ENCODE measurements around the gene LAMP1.
"Not testable (repeated sequence)": the region's sequence is repeated elsewhere in the genome, so short reads cannot be mapped to it uniquely, and the experiment has no call there.

LAMP1 gene

DNA sequence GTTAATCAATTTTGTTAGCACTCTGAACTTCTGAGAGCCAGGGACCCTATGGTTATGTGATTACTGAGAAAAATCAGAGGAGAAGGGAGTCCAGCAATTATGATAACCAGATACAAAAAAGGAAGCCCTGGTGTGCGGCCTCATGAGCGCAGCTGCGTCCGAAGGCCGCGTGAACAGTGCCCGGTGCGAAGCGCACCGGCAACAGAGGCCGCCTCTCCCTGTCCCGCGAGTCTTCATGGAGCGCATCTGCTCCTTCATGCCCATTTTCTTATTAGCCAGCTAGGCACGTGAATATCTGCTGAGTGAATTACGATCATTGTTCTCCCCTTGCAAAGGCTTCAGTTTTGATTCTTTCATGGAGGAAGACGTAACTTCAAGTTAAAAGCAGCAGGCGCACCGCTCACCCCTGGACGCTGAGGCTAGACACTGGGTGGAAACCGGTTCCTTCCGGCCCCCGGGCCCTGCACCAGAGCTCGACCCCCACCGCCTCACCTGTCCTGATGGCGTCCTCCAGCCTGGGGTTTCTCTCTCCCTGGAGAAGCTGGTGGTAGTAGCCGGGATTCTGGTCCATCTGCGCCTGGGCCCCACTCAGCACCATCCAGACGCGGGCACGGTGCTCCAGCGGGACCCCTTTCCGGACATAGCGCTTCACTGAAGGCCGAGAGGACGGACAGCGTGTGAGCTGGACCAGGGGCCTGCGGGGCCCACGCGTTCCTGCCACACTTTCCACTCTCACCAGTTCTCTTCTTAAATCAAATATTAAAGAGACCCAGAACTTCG lies 58.0 kb downstream of the LAMP1 start:
- DNase-seq (ENCODE audit: low read depth in 1 of 2, low spot score in 1 of 2) = no peak

DNA sequence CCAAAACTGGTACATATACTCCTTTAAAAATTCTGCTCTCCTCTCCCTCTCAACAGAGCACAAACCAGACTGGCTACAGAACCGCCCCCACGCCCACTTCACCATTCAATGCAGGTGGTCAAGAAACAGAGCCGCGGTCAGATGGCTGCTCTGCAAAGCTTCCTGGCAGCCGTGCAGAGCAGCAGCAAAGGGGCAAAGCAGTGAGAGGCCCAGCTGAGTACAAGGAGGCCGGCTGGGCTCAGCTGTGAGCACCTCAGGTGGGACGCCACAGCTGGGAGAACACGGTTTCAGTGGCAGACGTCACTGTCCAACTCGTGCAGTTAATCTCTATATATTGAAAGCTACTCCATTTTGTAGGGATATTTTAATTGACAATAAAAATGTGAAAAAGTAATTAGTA lies 58.6 kb downstream of the LAMP1 start:
- DNase-seq (ENCODE audit: low read depth in 1 of 2, low spot score in 1 of 2) = no peak

DNA sequence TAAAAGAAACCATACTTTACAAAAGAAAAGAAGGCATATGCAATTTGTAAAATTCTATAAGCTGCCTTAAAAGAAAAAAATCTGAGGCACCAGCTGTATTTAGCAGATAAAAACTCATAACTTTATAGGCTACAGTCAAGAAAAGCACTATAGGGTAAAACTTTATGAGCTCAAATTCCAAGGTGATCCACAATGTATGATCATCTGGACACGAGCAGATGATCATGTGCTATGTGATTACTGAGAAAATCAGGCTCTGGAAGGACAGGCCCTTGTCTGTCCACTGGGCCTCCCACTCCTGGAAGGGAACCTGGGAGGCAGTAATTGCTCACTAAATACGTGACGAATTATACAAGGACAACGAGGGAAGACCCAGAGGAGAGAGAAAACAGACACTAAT lies 59.6 kb downstream of the LAMP1 start:
- DNase-seq (ENCODE audit: low read depth in 1 of 2, low spot score in 1 of 2) = no peak

DNA sequence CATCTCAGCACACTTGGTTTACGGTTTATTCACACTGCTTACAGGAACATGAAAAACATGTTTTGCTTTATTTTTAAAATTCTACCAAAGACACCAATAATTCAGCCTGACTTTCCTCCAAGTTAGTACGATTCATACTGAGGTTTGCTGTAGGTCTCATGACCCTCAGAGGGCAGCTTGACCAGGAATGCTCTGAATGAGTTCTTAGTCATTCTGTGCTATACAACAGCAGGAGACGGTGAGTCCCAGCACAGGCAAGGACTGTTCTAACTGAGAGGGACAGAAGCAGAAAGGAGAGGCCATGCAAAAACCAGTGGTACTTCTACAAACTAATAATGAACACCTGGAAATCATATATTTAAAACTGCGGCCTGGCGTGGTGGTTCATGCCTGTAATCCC lies 60.5 kb downstream of the LAMP1 start:
- DNase-seq (ENCODE audit: low read depth in 1 of 2, low spot score in 1 of 2) = no peak

DNA sequence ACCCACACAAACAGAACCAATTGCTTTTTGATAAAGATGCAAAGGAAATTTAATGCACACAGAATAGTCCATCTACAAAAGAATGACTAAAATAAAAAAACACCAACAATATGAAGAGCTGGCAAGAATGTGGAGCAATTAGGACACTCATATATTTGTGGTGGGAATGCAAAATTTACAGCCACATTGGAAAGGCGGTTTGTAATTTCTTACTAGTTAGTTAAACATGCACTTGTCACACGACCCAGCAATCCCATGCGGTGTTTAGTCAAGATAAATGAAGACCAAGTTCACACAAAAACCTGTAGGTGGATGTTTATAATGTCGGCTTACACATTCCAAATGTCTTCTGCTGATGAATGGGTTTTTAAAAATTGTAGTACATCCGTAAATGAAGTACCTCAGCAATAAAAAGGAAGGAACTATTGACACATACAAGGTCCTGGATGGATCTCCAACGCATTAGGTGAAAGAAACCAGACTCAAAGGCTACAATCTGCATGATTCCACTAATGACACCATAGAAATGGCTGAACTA lies 61.7 kb downstream of the LAMP1 start:
- DNase-seq (ENCODE audit: low read depth in 1 of 2, low spot score in 1 of 2) = no peak

DNA sequence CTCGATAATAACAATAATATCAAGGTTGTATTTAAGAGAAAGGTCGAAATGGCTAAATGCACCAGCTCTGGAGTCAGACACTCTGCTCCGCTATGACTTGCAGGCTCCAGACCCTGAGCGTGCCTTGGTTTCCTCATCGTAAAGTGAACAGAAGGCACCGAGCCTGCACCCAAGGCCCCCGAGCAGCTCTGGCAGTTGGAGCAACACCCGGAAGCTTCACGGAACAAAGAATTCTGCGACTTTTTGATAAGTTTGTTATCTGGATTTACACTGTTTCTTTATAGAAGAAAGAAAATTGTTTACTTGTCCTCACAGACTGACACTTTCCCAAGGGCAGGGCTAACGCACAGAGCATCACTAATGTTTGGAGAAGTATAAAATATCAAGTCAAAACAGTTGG lies 62.5 kb downstream of the LAMP1 start:
- no peak for DNase-seq (ENCODE audit: low read depth in 1 of 2, low spot score in 1 of 2)

DNA sequence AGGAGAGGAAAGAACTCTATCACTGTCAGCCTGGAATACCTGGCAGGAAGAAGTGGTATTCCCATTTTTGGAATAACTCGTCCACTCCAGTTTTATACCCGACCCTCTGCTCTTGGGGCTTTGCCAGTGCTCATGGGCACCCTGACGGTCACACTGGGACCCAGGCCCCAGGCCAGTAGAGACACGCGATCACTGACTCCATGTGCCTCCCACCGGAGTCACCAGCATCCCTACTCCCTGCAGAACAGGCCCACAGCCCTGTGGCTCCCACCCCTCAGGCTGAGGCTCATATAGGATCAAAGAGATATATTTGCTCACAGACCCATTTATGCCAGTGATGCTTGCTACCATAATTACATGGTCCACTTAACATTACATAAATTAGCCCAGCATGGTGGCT lies 63.4 kb downstream of the LAMP1 start:
- no peak for DNase-seq (ENCODE audit: low read depth in 1 of 2, low spot score in 1 of 2)

DNA sequence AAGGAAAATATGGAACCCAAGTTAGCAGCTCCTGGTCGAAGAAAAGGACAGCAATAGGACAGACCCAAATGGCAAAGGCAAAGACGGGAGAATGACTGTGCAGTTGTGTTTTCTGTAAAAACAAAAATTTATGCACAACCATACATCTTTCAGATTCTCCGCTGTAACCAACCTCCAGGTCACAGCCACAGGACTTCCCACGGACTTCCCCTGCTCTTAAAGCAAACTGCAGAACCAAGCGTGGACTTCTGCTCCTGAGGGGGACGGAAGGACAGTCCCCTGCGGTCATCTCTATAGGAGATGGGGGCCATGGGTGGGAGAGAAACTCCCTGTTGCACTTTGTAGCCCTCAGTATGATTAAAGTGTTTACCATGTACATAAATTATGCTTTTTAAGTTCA lies 64.4 kb downstream of the LAMP1 start:
- DNase-seq (ENCODE audit: low read depth in 1 of 2, low spot score in 1 of 2) = no peak

DNA sequence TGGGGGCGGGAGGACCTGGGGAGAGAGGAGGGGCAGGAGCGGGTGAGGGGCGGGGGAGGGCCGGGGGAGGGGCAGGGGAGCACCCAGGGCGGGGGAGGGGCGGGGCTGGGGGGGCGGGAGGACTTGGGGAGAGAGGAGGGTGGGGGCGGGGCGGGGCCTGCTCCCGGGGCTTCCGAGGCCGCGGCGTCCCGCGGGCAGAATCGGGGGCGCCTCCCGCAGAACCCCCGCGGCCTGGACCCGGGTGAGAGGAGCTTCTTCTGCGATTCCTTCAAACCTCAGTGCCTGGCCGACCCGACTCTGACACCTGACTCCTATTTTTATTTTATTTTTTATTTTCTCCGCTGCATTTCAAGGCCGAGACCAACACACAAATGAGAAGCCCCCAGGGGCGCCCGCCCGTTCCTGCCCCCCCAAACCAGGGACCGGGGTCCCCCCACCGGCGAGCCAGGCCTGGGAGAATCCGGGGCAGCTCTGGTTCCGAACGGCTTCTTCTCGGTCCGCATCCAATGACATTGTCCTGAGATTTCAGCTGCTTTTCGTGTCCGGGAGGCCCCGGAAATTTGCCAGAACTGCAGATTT lies 67.4 kb downstream of the LAMP1 start:
- DNase-seq (ENCODE audit: low read depth in 1 of 2, low spot score in 1 of 2) = no peak

DNA sequence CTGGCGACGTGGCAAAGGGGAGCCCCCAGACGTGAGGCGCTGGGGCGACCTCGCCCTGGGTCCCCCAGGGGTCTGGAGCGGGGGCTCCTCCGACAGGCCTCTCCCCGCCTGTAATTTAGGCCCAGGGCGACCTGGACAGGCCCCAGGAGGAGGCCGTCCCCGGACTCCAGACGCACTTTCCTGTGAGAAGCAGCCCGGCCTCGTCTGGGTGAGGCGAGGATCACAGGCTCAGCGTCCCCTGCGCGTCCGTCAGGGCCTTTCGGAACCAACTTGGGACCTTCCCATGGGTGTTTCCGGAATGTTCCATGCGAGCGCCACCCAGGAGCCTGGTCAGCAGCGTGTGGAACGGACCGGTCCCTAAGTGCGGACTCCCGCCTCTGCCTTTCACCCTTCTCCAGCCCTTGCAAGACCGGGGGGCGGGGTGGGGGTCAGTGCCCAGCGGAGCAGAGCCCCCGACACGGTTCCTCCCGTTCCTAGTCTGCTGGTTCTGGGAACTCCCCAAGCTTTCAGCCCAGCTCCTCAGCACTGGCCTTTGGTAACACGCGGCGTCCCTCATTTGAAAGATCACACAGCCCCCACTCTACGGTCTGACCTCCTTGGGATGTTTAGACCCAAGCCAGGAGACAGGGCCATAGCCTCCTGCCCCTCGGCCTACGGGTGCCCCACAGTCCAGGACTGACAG lies 68.0 kb downstream of the LAMP1 start:
- no peak for DNase-seq (ENCODE audit: low read depth in 1 of 2, low spot score in 1 of 2)

DNA sequence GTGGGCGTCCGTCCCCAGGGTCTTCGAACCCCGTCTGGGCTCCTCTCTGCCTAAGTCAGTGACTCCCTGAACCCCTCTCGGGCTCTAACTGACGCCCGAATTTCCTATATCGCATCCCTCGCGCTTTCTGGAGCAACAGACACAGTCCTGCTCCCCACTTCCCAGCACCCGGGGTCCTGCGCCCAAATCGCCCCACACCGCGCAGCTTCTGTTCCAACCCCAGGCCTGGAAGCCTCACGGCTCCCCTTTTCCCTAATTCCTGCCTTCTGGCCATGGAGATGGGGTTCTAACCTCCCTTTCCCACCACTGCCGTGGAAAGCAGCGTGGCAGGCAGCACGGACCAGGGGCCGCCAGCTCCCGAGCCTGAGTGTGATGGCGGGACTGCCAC lies 68.5 kb downstream of the LAMP1 start:
- DNase-seq (ENCODE audit: low read depth in 1 of 2, low spot score in 1 of 2) = no peak

DNA sequence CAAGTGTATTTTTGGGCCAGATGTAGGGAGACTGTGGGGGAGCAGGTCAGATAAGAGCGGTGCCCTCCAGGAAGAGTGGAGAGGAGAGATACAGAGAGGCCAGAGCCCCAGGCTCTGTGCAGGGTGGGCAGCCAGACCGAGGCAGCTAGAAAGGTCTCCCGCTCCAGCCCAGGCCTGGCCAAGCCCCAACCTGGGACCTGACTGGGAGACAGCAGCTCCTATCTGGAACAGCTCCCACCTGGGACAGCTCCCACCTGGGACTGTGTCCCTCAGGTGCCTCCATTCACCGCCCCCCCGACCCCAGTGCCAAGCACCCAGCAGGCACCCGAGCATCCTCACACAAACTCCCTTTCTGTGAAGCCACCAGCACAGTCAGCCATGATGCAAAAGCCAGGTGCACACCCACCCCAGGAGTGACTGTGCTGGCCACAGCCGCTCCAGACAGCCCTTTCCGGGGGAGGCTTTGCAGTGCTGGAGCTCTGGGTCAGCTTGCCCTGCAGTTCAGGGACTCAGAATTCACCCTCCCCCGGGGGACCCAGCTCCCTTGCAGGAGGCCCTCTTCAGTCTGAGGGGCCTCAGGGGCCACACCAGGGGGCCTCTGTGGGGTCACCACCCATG lies 69.0 kb downstream of the LAMP1 start:
- DNase-seq (ENCODE audit: low read depth in 1 of 2, low spot score in 1 of 2) = no peak

DNA sequence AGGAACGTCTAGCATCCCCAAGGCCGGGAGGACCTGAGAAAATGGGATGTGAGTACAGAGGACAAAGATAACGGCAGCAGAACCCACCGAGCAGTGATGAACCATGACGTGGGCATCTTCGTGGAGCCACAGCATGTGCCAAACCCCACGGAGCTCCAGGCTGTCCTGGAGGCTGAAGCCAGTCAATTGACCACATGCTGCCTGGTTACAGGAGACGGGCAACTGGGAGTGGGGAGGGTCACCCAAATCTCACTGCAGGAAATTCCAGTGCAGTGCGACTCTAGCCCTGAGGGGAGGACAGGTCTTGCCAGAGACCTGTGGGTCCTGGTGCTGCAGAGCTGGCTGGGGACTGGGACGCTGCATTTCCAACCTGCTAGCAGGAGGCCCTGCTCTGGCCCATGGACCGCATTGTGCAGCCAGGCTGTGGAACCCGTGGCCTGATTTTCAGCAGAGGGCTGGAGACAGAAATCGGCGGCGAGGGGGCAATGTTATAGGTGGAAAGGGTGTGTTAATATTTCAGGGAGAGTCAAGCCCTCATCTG lies 70.1 kb downstream of the LAMP1 start:
- no peak for DNase-seq (ENCODE audit: low read depth in 1 of 2, low spot score in 1 of 2)

DNA sequence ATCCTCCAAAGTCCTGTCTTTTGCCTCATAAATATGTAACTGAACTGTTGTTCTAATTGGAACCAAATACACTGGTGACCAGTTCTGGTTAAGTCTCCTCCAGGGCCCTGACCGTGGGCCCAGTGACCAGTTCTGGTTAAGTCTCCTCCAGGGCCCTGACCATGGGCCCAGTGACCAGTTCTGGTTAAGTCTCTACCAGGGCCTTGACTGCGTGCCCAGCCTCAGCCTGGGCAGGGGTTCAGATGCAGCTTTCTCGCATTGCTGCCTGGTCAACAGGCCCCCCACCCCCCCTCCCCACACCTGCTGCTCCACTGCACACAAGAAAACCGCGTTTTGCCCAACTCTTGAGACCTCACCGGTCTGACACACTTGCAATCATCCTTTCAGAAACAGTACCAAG lies 70.7 kb downstream of the LAMP1 start:
- DNase-seq (ENCODE audit: low read depth in 1 of 2, low spot score in 1 of 2) = no peak

DNA sequence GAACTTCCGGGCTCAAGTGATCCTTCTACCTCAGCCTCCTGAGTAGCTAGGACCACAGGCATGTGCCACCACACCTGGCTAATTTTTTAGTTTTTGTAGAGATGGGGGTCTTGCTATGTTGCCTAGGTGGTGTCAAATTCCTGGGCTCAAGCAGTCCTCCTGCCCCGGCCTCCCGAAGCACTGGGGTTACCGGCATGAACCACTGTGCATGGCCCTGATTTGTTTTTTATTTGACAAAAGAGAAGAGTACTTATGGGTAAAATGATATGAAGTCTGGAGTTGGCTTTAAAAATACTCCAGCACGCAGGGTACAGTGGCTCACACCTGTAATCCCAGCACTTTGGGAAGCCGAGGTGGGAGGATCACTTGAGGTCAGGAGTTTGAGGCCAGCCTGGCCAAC lies 71.3 kb downstream of the LAMP1 start:
- DNase-seq (ENCODE audit: low read depth in 1 of 2, low spot score in 1 of 2) = not testable (repeated sequence)

DNA sequence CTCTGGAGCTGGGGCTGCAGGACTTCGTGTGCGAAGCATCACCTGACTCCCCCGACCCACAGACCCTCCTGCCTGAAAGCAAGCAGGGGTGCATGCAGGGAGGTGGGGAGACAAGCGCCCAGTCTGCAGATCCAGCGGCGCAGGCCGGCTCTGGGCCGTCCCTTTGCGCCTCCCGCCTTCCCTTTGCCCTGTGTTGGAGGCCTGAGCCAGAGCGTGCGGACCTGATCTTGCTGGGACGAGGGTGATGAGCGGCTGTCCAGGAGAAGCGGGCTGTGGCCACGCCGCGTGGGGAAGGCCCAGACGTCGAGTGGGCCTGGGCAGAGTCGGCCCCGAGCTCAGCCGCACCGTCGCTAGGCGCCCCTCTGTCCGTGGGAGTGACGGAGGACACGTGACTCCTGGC lies 72.2 kb downstream of the LAMP1 start:
- DNase-seq (ENCODE audit: low read depth in 1 of 2, low spot score in 1 of 2) = no peak

DNA sequence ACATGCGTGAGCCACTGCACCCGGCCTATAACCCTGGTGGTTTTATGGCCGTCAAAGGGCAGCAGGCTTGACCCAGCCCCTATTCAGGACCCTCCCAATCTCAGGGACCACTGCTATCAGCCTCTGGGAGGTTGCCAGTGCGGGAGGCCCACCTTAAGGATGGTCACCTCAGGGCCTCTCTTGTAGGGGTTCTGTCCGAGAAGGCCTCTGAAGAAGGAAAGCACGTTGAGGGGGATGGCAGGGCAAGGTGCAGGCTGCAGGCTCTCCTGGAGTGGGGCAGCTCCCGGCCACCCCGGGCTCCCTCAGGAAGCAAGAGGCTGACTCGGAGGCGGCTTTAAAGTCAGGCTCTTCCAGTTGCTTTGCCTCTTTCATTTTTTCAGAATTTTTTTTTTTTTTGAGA lies 72.8 kb downstream of the LAMP1 start:
- no peak for DNase-seq (ENCODE audit: low read depth in 1 of 2, low spot score in 1 of 2)

DNA sequence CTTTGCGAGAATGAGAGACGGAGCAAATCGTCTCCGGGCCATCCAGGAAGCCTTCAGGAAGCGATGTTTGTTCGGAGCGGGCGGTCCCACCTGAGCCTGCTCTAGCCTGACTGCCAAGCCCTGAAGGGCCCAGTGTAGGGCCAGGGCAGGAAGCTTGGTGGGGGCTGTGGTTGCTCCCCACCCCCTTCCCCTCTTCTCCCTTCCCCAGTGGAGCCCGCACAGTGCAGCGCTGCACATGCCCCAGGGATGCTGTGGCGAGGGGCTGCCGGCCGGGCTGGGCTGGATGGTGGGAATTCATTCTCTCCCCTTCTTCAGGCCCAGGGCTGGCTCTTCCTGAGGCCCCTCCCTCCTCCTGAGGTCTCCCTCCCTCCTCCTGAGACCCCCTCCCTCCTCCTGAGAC lies 74.0 kb downstream of the LAMP1 start:
- DNase-seq (ENCODE audit: low read depth in 1 of 2, low spot score in 1 of 2) = no peak

DNA sequence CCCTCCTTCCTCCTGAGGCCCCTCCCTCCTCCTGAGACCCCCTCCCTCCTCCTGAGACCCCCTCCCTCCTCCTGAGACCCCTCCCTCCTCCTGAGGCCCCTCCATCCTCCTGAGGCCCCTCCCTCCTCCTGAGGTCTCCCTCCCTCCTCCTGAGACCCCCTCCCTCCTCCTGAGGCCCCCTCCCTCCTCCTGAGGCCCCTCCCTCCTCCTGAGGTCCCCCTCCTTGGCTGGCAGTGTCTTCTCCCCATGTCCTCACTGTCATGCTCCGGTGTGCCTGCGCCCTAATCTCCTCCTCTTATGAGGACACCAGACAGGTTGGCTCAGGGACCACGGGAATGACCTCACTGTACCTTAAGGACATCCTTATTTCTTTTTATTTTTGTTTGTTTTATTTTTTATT lies 74.7 kb downstream of the LAMP1 start:
- not testable (repeated sequence) for DNase-seq (ENCODE audit: low read depth in 1 of 2, low spot score in 1 of 2)
